ENCODE results near the gene LMOD2. TPM values are rescaled to one million over a fixed set of nuclear protein-coding genes. Genes with fewer than 3 reads are reported as not detected.

Gene LMOD2
- total RNA-seq, 1 donor from 2014 or later = not detected

- Mint-ChIP-seq H3K9me3 (ENCODE audit: low read depth) (no peaks in the 10 kb centered on the region), H3K4me1 (ENCODE audit: low read depth) (peaks cover 14% of the 10 kb centered on the region), H3K4me3 (ENCODE audit: unreplicated experiment) (no peak overlapping the region), H3K27ac (ENCODE audit: unreplicated experiment) (no peak overlapping the region), H3K36me3 (ENCODE audit: low read depth) (no peaks in the 10 kb centered on the region), H3K27me3 (ENCODE audit: low read depth) (no peaks in the 10 kb centered on the region)
- no peak for DNase-seq (ENCODE audit: low spot score)
- no peak for TF ChIP-seq CTCF (IDR thresholded peaks at IDR 0.05)
Observed at GRCh38 chr7:123639631-123640030, 16.0 kb upstream of the LMOD2 start.

- Mint-ChIP-seq H3K4me1 (ENCODE audit: low read depth) (peaks cover 14% of the 10 kb centered on the region), H3K36me3 (ENCODE audit: low read depth) (no peaks in the 10 kb centered on the region), H3K27me3 (ENCODE audit: low read depth) (no peaks in the 10 kb centered on the region), H3K4me3 (ENCODE audit: unreplicated experiment) (no peak overlapping the region), H3K9me3 (ENCODE audit: low read depth) (no peaks in the 10 kb centered on the region), H3K27ac (ENCODE audit: unreplicated experiment) (no peak overlapping the region)
- no peak for DNase-seq (ENCODE audit: low spot score)
- no peak for TF ChIP-seq CTCF (IDR thresholded peaks at IDR 0.05)
Observed at GRCh38 chr7:123640583-123640982, 15.1 kb upstream of the LMOD2 start.

- H3K36me3 Mint-ChIP-seq (ENCODE audit: low read depth) = no peaks in the 10 kb centered on the region
- no peak for TF ChIP-seq CTCF (IDR thresholded peaks at IDR 0.05)
- no peaks in the 10 kb centered on the region for H3K27me3 Mint-ChIP-seq (ENCODE audit: low read depth)
- H3K27ac Mint-ChIP-seq (ENCODE audit: unreplicated experiment) = no peak overlapping the region
- peaks cover 14% of the 10 kb centered on the region for H3K4me1 Mint-ChIP-seq (ENCODE audit: low read depth)
- no peak overlapping the region for H3K4me3 Mint-ChIP-seq (ENCODE audit: unreplicated experiment)
- no peak for DNase-seq (ENCODE audit: low spot score)
- no peaks in the 10 kb centered on the region for H3K9me3 Mint-ChIP-seq (ENCODE audit: low read depth)
Observed at GRCh38 chr7:123641901-123642300, 13.8 kb upstream of the LMOD2 start.

- Mint-ChIP-seq H3K27me3 (ENCODE audit: low read depth) (no peaks in the 10 kb centered on the region), H3K4me1 (ENCODE audit: low read depth) (peaks cover 14% of the 10 kb centered on the region), H3K27ac (ENCODE audit: unreplicated experiment) (peak overlapping the region; percentile 54), H3K4me3 (ENCODE audit: unreplicated experiment) (peak overlapping the region; percentile 57), H3K36me3 (ENCODE audit: low read depth) (no peaks in the 10 kb centered on the region), H3K9me3 (ENCODE audit: low read depth) (no peaks in the 10 kb centered on the region)
- no peak for TF ChIP-seq CTCF (IDR thresholded peaks at IDR 0.05)
- no peak for DNase-seq (ENCODE audit: low spot score)
Observed at GRCh38 chr7:123643495-123644441, 11.9 kb upstream of the LMOD2 start.

- DNase-seq (ENCODE audit: low spot score) = no peak
- Mint-ChIP-seq H3K27me3 (ENCODE audit: low read depth) (no peaks in the 10 kb centered on the region), H3K27ac (ENCODE audit: unreplicated experiment) (no peak overlapping the region), H3K9me3 (ENCODE audit: low read depth) (no peaks in the 10 kb centered on the region), H3K4me1 (ENCODE audit: low read depth) (peaks cover 14% of the 10 kb centered on the region), H3K4me3 (ENCODE audit: unreplicated experiment) (no peak overlapping the region), H3K36me3 (ENCODE audit: low read depth) (no peaks in the 10 kb centered on the region)
- no peak for TF ChIP-seq CTCF (IDR thresholded peaks at IDR 0.05)
Observed at GRCh38 chr7:123645516-123645915, 10.2 kb upstream of the LMOD2 start.
